Fibroblast of lung (primary cell): ENCODE measurements around the gene ABCA13.

ENCODE experiments used
- EZH2 ChIP-seq: IDR thresholded peaks from 2 replicates; pipeline ENCODE4 v1.5.1; 2012; ENCODE audit warnings: low read length, control low read depth, mild to moderate bottlenecking; ENCODE audit errors: missing control alignments
- TF ChIP-seq, protein P1 (sequence below), 2 donors: IDR thresholded peaks in 1 of 2; conservative IDR thresholded peaks in 1 of 2; 1 replicate in 1 of 2; 2 replicates in 1 of 2; pipeline ENCODE4 v1.5.1; 2011 to 2012; ENCODE audit warnings: low read length in 2 of 2, control low read depth in 1 of 2, inconsistent platforms in 1 of 2, low read depth in 1 of 2, mild to moderate bottlenecking in 1 of 2

DNA sequence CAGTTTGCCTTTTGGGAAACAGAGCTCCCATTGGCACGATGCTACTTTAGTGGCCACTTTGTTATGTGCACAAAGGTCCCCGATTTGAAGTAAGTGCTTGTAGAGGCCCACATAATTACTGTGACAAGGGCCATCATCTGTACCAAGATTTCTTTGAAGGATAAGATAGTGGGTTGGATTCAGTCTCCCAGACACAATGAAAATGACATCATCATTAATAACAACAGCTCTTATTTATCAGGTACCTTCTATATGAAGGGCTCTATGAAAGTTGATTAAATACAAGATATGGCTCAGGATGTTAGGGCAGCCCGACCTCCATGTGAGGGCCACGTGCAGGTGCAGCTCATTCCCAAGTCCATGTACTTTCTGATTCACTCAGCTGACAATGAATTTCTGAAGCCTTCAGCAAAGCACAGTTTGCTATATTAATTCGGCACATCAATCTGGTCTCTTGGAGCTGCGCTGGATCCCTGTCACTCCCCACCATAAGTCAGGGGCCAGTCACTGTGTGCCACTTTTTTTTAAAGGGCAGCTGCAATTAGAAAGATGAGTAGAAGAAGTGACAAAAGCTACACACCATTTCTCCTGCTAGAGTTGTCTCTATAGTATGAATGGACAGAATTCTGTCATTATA lies 140.3 kb downstream of the ABCA13 start:
- TF ChIP-seq, protein P1, sequence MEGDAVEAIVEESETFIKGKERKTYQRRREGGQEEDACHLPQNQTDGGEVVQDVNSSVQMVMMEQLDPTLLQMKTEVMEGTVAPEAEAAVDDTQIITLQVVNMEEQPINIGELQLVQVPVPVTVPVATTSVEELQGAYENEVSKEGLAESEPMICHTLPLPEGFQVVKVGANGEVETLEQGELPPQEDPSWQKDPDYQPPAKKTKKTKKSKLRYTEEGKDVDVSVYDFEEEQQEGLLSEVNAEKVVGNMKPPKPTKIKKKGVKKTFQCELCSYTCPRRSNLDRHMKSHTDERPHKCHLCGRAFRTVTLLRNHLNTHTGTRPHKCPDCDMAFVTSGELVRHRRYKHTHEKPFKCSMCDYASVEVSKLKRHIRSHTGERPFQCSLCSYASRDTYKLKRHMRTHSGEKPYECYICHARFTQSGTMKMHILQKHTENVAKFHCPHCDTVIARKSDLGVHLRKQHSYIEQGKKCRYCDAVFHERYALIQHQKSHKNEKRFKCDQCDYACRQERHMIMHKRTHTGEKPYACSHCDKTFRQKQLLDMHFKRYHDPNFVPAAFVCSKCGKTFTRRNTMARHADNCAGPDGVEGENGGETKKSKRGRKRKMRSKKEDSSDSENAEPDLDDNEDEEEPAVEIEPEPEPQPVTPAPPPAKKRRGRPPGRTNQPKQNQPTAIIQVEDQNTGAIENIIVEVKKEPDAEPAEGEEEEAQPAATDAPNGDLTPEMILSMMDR (conservative IDR thresholded peaks at IDR 0.05 in 1 of 2, IDR thresholded peaks at IDR 0.05 in 1 of 2; ENCODE audit: low read depth in 1 of 2, low read length in 2 of 2): no peak
- no peak for TF ChIP-seq EZH2
